ENCODE measurements around the gene KDM4B.

The KDM4B gene

GRCh38 chr19:5052945-5053485 lies 84.1 kb downstream of the KDM4B start:
- DNase-seq: no peak

DNA sequence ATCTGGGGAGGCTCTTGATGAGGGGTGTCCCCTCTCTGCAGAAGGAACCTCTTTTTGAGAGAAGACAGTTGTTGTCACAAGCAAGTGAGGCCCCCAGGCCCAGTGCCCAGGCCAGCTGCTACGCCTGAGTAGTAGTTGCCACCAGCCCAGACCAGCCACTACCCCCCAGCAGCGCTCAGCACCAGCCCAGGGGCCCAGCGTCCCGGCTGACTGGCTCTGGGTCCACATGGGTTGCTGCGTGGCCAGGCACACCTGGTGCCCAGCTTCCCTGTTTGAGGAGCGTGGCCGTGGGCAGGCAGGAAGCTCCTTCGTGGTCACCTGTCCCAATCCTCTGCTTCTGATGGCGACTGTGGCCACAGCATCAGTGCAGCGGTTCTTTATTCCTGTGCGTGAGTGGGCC lies 84.7 kb downstream of the KDM4B start:
- no peak for DNase-seq

DNA sequence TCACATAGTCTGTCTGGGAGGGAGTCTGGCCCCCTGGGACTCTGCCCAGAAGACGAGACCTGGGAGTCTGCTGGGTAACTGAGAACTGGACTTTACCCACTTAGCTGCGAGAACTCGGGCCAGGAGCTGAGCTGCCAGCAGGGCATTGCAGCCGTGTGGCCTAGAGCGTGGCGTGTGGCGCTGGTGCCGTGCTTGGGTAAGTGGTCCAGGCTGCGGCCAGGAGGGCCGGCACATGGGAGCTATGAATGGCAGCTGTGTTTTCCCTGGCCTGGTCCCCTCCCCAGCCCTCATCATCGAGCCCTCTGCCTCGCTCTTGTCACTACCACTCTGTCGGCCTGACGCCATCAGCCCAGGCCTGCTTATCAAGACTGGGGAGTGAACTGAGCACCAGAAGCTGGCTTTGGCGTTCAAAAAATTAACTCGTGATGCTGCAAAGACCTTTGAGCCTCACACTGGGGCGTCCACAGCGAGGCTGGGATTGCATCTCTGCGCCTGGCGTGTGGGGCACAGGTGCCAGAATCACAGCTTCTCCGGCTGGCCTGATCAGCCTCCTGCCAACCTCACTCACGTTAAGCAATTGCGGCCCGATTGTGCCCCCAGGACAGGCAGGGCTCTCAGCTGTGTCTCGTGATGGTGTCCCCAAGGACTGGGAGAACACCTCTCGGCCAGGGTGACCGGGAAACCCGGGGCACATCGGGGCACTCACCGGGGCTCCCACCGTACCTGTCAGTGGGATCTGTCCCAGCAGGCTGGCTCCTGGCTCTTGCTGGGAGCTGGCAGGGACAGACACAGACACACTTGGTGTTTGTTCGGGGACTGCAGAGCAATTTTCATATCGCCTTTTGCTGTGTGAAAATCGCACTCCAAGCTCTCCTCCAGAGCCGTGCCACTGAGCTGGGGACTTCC lies 85.9 kb downstream of the KDM4B start:
- no peak for DNase-seq

- no peak for DNase-seq
These were observed 86.5 kb downstream of the KDM4B start for GRCh38 chr19:5055457-5055776.

DNA sequence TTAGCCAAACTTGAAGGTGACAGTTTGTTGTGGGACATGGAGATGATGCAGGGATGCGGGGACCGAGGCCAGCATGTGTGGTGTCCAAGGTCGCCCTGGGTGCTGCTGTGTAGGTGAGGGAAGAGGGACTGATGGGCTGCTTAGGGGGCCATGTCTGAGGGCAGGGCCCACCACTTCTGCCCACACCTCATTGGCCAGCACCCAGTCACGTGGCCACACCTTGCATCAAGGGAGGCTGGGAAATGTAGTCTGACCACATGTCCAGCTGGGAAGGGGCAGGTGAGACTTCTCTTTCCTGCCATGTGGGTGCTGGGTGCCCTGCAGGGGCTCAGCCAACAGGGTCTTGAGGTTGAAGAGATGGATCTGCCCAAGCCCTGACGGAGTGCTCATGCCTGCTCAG lies 88.9 kb downstream of the KDM4B start:
- DNase-seq: no peak

- DNase-seq: no peak
These were observed 89.8 kb downstream of the KDM4B start for GRCh38 chr19:5058521-5059212.

GRCh38 chr19:5059213-5059574 lies 90.3 kb downstream of the KDM4B start:
- no peak for DNase-seq

GRCh38 chr19:5059793-5060192 lies 90.9 kb downstream of the KDM4B start:
- DNase-seq: no peak

- DNase-seq: no peak
These were observed 93.3 kb downstream of the KDM4B start for GRCh38 chr19:5062195-5062594.

DNA sequence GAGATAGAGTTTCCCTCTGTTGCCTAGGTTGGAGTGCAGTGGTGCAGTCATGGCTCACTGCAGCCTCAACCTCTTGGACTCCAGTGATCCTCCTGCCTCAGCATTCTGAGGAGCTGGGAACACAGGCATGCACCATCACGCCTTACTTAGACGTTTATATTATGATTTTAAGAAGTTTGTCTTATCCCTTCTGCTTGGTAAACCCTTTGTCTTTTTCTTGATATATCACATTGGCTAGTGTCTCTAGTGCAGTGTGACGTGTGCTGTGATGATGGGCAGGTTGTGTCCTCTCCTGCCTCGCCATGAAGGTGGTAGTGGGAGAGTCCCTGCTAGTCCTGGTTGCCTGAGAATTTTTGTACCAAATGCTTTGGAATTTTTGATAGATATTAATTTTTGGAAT lies 93.9 kb downstream of the KDM4B start:
- no peak for DNase-seq

DNA sequence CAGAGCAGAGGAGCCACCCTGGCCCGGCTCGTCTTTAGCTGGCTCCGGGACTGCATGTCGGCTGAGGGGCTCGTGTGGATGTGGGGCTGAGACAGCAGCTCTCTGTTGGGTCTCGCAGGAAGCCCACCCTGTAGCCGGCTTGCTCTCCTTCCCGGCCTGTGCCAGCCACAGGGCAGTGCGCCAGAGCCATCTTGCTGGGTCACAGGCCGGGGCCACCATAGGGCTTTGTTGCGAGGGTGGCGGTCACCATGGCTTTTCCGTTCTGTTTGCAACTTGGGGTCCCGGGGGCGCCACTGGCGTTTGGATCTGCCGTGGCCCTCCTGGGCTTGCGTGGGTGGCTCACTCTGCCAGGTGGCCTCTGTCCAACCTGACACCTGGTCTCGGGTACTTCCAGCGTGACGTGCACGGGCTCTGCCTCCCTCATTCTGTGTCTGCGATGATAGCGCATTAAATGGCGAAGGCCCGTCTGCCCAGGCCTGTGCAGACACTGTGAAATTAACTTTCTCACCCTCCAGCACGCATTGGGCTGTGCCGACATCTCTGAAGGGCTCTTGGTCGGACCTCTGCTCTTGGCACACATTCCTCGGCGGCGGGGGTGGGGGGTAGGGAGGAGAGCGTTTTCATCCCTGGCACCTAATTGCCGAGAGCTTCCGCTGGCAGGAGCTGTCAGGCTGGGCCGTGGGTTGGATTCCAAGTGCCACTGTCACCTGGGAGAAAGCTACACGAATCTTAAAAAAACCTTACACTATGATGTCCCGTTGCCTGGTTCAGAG lies 95.1 kb downstream of the KDM4B start:
- DNase-seq: no peak

GRCh38 chr19:5064896-5065295 lies 96.0 kb downstream of the KDM4B start:
- no peak for DNase-seq

DNA sequence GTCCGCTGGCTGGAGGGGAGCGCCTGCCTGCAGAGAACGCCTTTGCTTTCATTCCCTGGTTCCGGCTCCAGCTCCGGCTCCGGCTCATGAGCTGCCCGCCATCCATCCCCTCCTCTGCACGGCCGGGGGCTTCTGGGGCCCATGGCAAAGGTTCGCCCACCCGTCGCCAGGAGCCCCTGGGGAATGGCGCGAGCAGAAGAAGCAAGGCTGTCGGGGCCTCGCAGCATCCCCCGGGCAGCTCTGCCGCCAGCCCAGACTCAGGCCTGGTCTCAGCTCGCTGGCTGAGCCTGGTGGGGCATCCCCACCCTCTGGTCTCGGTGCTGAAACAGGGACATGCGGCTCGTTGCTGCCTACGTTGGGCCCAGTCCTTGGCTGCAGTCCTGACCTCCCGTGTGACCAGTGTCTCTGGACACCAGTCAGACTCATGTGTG lies 96.8 kb downstream of the KDM4B start:
- no peak for DNase-seq

DNA sequence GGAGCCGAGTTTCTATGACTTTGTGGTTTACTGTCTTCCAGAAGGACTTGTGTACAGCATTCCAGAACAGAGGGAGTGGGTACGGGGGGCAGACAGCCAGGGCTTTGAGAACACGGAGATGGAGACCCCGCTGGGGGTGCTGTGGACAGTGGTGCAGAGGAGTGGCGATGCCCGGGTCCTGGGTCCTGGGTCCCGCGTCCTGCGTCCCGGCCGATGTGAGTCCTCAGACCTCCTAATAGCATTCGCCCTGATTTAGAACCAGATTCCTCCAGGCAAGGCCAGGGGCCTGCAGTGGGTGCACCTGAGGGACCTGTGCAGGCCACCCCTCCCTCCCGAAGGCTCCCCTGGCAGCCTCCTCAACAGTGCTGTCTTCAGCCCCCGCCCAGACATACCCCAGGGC lies 97.9 kb downstream of the KDM4B start:
- no peak for DNase-seq

DNA sequence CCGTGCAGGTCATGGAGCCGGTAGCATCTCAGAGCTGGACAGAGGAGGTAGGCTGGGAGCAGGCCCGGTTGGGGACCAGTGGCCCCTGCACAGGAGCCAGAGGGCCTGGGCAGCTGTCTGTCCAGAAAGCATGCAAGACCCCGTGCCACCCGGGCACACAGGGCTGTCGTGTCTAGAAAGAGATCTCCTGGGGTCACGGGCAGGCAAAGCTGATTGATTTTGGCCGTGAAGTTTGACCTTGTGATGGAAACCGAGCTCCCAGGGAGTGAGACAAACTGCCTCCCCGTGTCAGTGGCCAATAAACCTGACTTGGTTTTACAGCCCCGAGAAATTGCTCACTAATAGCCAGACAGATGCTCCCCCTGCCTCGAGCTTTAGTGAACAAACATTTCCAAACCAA lies 98.8 kb downstream of the KDM4B start:
- no peak for DNase-seq

DNA sequence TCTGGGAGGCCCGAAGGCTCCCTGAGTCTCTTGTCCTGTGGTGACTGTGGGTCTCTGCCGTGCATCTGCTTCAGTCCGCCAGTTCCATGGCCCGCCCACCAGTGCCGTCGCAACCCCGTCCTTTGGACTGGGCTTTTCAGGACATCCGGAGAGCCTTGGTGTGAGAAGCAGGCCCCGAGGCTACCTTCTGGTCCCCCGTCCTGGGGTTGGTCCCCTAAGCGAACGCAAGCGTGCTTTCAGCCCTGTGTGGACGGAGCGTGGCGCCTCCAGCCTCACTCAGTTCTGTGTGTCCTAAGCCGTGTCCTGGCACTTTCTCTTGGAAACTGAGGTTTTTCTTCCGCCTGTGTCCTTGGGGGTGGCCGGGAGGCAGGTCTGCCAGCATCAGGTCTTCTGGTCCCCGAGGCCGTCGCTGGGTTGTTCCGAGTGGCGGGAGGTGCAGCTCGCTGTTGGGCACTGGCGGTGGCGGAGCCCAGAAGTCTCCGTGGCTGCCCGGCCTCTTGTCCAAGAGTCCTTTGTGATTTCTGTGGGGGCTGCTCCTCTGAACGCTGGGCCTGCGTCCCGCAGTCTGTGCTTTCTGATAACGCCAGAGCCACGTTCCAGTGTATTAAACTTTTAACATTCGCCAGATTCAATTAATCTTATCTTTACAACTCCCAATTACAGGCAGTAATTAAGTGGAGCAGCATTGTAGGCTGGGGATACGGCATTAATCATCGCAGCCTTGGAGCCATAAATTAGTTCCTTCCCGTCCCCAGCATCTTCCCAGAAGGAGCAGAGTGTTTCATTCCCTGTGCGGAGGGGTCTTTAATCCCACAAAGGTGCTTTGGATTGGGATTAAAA lies 99.5 kb downstream of the KDM4B start:
- no peak for DNase-seq

DNA sequence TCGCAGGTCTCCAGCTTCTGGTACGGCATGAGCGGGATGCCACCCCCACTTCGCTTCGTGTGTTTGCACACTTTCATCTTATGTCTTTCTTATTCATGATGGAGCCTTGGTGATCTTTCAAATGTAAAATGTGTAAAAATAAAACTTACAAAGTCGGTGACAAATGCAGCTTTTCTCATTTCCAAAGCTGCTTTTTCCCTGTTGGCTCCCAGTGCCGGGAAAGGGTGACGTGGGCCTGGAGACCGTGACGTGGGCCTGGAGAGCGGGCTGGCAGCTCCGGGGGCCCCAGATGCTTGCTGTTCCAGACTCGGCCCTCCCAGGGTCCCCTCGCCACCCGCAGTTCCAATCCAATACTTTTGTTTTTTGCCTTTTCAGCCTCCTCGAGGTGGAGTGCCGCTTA lies 101.4 kb downstream of the KDM4B start:
- no peak for DNase-seq

- no peak for DNase-seq
These were observed 102.0 kb downstream of the KDM4B start for GRCh38 chr19:5070930-5071329.

DNA sequence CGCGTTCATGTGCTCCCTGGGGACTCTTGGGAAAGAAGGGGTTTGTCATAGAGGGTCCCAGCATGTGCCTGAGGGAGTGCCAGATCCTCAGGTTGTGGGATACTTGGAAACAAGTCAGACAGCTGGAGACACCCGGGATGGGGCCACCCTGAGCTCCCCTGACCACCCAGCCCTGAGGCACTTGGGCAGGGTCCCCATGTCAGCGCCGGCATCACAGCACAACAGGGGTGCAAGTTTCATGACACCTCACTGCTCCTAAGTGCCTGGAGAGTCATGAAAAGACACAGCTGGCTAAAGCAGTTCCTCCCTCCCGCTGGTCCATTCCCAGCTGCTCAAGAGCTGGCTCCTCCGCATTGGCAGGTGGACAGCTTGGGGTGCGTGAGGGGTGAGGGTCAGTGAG lies 102.7 kb downstream of the KDM4B start:
- no peak for DNase-seq

- no peak for DNase-seq
These were observed 103.2 kb downstream of the KDM4B start for GRCh38 chr19:5072115-5072514.

DNA sequence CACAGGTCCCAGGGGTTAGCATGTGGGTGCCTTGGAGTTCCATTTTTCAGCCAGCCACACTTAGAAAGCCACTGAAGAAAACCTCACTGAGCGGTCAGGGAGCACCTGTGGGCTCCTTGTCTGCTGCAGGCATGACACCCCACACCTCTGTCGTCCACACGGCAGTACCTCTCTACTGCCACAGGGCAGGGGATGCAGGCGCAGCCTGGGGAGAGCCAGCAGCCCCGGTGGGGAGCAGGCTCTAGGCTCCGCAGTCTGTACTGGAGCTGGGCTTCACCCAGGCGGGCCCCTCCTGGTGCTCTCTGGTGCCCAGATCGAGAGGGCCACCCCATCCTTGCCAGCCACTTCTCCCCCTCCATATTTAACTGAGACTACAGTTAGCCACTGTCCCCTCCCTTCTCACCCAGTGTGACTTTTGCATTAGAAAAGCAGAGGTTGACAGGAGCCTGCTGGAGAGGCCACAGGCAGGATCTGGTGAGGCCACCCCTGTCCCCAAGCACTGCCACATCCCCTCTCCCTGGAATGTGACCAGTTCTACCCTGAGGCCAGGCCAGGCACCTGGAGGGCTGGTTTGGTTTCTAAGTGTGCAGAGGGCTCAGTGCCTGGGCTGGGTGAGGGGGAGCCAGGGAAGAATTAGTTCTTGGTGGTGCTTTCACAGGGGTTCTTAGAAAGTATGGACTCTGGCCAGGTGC lies 104.4 kb downstream of the KDM4B start:
- no peak for DNase-seq

GRCh38 chr19:5074407-5074806 lies 105.5 kb downstream of the KDM4B start:
- DNase-seq: no peak
